ENCODE data around the gene LSM5. TPM values are rescaled to one million over a fixed set of nuclear protein-coding genes. Genes with fewer than 3 reads are reported as not detected.

The LSM5 gene
- total and polyA plus RNA-seq, 9 of the 15 experiments (the other 6 are each of a cell fraction or from before 2014, with no cell fraction given) = 36.3 to 620 (median 186) TPM

DNA sequence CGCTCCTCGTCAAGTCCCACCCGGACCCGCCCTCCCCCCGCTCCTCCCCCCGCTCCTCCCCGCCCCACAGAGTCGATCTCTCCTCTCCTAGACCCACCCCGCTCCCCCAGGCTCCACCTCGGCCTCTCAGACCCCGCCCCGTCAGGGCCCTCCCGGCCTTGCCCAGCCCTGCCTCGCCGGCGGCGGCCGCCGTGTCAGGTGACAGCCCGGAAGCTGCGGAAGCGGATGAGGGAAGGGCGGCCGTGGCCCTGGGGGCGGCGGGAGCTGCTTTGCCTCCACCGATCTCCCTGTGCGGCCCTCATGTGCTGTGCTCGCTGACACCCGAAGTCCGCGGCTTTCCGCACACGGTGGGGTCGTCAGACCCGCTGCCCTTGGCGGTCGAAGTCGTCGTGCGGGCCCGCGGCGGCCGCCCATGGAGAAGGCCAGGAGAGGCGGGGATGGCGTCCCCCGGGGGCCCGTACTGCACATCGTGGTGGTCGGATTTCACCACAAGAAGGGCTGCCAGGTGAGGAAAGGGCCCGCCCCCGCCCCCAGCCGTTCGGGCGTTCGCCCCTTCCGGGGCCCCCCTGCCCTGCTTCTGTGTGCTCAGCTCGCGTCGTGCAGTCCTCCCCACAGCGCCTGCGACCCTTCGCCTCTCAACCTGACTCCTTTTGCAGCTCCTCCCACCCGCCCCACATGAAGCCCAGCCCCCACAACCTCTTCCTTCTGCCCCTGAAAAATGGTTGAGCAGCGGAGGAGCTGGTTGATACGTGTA, 5.3 kb upstream of the LSM5 start, which contains the start of gene AVL9 (continued):
- TF ChIP-seq ZNF449 (CRISPR knock-in tag; IDR thresholded peaks at IDR 0.05) = no peak
- TF ChIP-seq U2AF2 (optimal IDR thresholded peaks at IDR 0.05; ENCODE audit: low read depth, low read length) = no peak
- TF ChIP-seq CTCFL (IDR thresholded peaks at IDR 0.05; ENCODE audit: borderline replicate concordance, insufficient read depth, low read depth, low read length, poor library complexity, severe bottlenecking) = no peak
- no peak for TF ChIP-seq ZNF551 (CRISPR knock-in tag; IDR thresholded peaks at IDR 0.05)
- TF ChIP-seq ZNF436 (CRISPR knock-in tag; IDR thresholded peaks at IDR 0.05) = no peak
- TF ChIP-seq TRIM24 (IDR thresholded peaks at IDR 0.05) = no peak
- peak in 1 of 2 experiments; percentile 30; a peak in 1 of 4 replicates for TF ChIP-seq SRF (CRISPR knock-in tag; IDR thresholded peaks at IDR 0.05)
- TF ChIP-seq CBFA2T2 (conservative IDR thresholded peaks at IDR 0.05) = peak; percentile 44; the same call in 1 of the 2 replicates
- no peak; the same call in 1 of the 2 replicates for TF ChIP-seq ARID1B (IDR thresholded peaks at IDR 0.05)
- TF ChIP-seq ZHX1 (conservative IDR thresholded peaks at IDR 0.05; ENCODE audit: low read length) = no peak
- TF ChIP-seq, protein P1, sequence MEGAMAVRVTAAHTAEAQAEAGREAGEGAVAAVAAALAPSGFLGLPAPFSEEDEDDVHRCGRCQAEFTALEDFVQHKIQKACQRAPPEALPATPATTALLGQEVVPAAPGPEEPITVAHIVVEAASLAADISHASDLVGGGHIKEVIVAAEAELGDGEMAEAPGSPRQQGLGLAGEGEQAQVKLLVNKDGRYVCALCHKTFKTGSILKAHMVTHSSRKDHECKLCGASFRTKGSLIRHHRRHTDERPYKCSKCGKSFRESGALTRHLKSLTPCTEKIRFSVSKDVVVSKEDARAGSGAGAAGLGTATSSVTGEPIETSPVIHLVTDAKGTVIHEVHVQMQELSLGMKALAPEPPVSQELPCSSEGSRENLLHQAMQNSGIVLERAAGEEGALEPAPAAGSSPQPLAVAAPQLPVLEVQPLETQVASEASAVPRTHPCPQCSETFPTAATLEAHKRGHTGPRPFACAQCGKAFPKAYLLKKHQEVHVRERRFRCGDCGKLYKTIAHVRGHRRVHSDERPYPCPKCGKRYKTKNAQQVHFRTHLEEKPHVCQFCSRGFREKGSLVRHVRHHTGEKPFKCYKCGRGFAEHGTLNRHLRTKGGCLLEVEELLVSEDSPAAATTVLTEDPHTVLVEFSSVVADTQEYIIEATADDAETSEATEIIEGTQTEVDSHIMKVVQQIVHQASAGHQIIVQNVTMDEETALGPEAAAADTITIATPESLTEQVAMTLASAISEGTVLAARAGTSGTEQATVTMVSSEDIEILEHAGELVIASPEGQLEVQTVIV (CRISPR knock-in tag; IDR thresholded peaks at IDR 0.05; ENCODE audit: borderline replicate concordance) = no peak
- TF ChIP-seq SIRT6 (IDR thresholded peaks at IDR 0.05; ENCODE audit: low read depth, low read length) = no peak
- no peak for TF ChIP-seq MYBL2 (IDR thresholded peaks at IDR 0.05; ENCODE audit: low read depth)
- TF ChIP-seq MYBL2 (CRISPR knock-in tag; IDR thresholded peaks at IDR 0.05; ENCODE audit: borderline replicate concordance) = no peak
- TF ChIP-seq KLF16 (IDR thresholded peaks at IDR 0.05) = no peak

All from K562 (cell line).